NCI-H146 treated with DMSO at 0.1 percent for 48 hours (cell line): Measurements from ENCODE around the gene STK26.
"Not testable (repeated sequence)": the region's sequence is repeated elsewhere in the genome, so short reads cannot be mapped to it uniquely, and the experiment has no call there.

Source experiments
- DNase-seq: peaks from one replicate; lab custom pipeline; 2025; ENCODE audit not compliant: unreplicated experiment; lab: John Stamatoyannopoulos, UW

The STK26 gene

GRCh38 chrX:132022967-132023895 is at the start of gene STK26:
Gene STK26 (plus strand): TSS chrX:132023302. CDS start chrX:132023618, 316 bp downstream.
- peak; percentile 62 for DNase-seq

GRCh38 chrX:131975851-131976250 is 47.3 kb upstream of the STK26 start:
- DNase-seq: no peak

- DNase-seq: no peak
Measured at GRCh38 chrX:131977619-131978018, 45.5 kb upstream of the STK26 start.

GRCh38 chrX:131979116-131979515 is 44.0 kb upstream of the STK26 start:
- DNase-seq: no peak

DNA sequence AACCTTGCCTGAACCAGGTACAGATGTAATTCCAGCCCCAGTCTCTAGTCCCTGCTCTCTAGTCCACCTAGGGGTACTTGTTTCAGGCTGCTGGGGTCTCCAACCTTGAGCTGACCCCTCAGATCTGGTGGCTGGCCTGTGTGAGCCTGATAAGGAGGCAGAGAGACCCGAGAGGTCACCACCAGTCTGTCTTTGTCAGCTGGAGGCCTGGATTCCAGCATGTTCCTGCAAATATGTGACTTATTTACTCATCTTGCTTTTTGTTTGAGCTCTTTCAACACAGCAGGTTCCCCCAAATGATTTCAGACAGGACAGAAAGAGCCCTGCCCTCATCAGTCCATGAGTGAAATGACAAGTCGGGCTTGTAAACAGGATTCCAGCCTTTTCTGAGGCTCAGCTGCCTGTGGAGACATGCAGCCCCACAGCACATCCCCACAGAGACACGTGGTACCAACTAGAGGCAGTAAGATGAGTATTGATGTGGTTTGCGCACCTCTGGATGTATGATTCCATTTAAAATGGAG is 37.5 kb upstream of the STK26 start:
- no peak for DNase-seq

- no peak for DNase-seq
Measured at GRCh38 chrX:131987252-131987651, 35.9 kb upstream of the STK26 start.

DNA sequence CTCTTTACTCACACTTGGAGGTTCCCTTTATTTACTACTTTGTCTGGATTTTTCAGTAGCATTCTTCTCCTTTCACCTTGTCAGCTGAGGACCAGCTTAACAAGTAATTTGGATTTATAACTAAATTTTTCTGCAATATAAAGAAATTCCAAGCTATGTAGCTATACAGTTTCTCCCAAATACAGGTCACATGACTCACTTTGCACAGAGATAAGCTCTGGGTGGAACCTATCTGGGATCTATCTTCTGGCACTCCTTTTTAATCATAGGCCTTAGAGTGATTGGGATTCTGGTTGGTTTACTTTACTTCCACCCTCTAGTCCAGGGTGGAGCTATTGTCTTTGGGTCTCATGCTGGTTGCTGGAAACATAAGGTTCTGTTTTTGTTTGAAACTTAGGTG is 34.9 kb upstream of the STK26 start:
- no peak for DNase-seq

- DNase-seq: no peak
Measured at GRCh38 chrX:132001127-132001526, 22.0 kb upstream of the STK26 start.

DNA sequence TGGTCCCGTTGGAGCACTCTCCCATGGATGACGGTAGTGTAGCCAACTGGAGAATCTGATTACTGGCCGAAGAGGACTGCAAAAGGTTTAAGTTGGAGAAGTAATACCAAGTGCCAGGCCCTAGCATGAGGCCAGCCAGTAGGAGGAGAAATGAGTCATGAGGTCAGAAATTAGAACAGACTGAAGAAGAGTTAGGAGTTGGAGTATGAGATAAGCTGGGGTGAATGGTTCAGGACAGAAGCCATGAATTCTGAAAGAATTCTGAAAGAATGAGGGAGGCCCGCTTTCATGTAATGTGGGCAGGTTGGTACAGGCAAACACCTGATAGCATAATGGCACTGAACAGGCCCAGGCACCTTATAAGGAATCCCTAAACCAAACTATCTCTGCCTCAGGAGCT is 18.4 kb upstream of the STK26 start:
- DNase-seq: no peak

DNA sequence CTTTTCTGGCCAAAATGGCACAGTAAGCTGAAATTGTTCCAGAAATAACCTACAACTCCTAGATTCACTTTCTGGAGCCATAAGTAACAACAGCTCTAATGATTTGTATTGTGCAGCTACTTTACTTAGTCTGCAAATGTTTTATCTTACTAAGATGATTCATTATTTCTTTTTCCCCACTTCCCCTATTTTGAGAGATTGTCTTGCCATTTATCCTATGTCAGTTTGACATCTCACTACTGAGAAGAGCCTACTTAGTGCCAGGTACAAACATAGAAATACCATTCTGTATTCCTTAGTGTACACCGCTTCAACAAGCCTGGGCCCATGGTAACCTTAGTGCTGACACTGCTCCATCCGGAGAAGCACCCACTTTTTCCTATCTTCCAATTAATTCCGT is 13.8 kb upstream of the STK26 start:
- DNase-seq: no peak

DNA sequence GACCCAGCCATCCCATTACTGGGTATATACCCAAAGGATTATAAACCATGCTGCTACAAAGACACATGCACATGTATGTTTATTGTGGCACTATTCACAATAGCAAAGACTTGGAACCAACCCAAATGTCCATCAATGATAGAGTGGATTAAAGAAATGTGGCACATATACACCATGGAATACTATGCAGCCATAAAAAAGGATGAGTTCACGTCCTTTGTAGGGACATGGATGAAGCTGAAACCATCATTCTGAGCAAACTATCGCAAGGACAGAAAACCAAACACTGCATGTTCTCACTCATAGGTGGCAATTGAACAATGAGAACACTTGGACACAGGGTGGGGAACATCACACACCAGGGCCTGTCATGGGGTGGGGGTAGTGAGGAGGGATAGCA is 12.9 kb upstream of the STK26 start:
- not testable (repeated sequence) for DNase-seq

DNA sequence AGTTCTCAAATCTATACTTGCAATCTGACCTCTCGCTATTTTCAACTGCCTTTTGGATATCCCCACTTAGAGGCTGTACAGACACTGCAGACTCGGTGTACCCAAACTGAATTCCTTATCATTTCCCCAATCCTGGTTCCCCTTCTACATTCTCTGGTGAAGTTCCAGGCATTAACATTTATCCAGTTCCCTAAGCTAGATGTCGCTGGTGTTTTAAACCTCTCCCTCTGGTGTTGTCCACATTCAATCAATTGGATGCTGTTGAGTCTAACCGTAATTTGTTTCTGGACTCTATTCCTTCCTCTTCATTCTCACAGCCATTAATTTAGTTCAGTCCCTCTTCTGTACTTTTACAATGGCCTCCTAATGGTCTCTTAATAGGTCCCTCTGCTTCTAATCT is 7.2 kb upstream of the STK26 start:
- DNase-seq: no peak

GRCh38 chrX:132016628-132017430 is 6.3 kb upstream of the STK26 start:
- no peak for DNase-seq

DNA sequence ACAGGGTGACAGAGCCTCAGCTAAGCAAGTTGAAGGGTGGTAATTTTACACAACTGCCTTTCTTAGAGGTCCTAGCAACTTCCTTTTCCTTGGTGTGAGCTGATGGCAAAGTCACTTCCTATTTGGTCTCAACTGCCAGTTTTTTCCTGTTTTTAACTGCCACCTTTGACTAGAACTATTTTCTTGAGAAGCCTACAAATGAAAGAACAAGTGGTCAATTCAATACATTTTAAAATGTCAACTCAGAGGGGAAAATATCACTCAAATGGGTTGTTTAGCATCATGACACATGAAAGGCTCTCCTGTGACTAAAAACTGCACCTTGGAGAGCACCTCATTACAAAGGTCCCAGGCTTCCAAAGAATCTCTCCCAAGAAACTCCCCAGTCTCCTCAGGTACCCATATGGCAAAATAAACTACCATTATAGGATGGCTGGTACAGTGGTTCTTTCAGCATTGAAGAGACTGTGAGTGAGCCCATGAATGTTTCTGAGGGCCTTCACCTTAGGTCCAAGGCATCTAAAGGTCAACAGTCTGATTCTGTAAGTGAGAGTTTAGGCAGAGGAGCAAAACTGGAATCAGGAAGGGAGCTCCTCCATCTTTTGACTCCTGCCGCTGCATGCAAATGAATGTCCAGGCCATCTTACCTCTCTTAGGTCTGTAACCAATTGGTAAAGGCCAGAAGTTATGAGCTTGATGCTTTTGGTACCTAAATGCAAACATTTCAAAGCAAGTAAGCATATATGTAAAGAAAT is 5.5 kb upstream of the STK26 start:
- no peak for DNase-seq

- no peak for DNase-seq
Measured at GRCh38 chrX:132022198-132022966, 720 bp upstream of the STK26 start.

DNA sequence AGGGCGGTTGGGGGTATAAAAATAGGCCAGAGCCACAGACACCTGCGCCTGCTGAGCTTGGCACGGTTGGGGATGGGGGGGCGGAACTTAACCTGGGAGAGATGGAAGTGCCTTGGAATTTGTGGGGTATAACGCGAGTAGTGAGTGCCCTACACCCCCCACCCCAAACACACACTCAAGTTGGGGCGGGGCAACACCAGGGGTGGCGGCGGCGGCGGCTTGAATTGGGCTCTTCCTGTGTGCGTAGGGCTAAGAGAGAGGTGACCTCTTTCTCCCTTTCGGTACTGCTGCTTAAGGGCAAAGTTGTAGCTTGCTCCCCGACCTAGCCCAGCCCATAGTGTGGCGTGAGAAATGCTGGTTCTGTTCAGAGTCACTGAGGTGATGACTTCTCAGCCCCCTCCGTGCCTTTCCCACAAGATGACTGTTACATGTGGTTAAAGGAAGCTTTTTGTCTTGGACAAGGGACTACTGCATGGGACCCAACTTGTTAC is 839 bp downstream of the STK26 start:
- DNase-seq: no peak

DNA sequence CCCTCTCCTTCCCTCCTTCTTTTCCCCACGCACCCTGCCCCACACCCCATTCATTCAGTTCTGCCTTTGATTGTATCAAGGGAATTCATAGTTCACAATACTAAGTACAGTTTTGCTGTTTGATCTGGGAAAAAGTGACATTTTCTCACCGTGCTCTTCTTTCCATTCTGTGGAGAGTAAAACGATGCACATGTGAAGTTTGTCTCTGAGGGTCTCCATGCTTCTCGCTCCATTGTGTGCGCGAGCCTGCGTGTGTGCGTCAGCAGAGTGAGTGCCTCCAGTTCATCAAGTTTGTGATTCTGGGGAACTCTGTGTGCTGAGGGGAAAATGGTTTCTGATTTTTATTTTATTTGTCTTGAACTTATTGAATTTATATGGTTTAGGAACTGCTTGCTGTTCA is 1.9 kb downstream of the STK26 start:
- no peak for DNase-seq

- DNase-seq: no peak
Measured at GRCh38 chrX:132030264-132030663, 7.2 kb downstream of the STK26 start.

GRCh38 chrX:132031867-132032266 is 8.8 kb downstream of the STK26 start:
- DNase-seq: no peak

GRCh38 chrX:132033166-132033565 is 10.1 kb downstream of the STK26 start:
- no peak for DNase-seq
